Measurements from ENCODE around the gene C2orf80.

DNA sequence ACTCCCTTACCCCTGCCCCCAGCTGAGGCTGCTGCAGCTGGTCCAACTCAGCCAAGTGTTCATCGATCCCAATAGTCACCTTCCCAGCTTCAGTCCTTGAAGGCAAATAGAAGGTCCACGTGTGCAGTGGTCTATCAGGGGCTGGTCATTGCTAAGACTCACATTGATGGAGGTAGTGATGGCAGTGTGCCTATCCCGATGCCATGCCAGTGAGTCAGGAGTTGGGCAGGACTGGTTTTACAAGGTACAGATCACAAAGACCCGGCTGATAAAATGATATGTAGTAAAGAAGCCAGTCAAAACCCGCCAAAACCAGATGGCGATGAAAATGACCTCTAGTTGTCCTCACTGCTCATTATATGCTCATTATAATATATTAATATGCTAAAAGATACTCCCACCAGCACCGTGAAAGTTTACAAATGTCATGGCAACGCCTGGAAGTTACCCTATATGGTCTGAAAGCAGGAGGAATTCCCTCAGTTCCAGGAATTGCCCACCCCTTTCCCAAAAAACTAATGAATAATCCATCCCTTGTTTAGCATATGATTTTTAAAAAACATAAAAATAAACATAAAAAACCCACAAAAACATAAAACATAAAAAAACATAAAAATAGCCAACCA lies 2.9 kb upstream of the C2orf80 start:
- TF ChIP-seq, protein P1, sequence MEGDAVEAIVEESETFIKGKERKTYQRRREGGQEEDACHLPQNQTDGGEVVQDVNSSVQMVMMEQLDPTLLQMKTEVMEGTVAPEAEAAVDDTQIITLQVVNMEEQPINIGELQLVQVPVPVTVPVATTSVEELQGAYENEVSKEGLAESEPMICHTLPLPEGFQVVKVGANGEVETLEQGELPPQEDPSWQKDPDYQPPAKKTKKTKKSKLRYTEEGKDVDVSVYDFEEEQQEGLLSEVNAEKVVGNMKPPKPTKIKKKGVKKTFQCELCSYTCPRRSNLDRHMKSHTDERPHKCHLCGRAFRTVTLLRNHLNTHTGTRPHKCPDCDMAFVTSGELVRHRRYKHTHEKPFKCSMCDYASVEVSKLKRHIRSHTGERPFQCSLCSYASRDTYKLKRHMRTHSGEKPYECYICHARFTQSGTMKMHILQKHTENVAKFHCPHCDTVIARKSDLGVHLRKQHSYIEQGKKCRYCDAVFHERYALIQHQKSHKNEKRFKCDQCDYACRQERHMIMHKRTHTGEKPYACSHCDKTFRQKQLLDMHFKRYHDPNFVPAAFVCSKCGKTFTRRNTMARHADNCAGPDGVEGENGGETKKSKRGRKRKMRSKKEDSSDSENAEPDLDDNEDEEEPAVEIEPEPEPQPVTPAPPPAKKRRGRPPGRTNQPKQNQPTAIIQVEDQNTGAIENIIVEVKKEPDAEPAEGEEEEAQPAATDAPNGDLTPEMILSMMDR (IDR thresholded peaks at IDR 0.05) = no peak
- TF ChIP-seq POLR2A (IDR thresholded peaks at IDR 0.05; ENCODE audit: low read depth) = no peak
